Bronchial epithelial cell (primary cell): ENCODE results near the gene SLN. TPM values are rescaled to one million over a fixed set of nuclear protein-coding genes. Genes with fewer than 3 reads are reported as not detected.
"Not testable (repeated sequence)": the region's sequence is repeated elsewhere in the genome, so short reads cannot be mapped to it uniquely, and the experiment has no call there.

ENCODE experiments used
- DNase-seq: peaks from one replicate; pipeline ENCODE4 v3.0.0-alpha.2; 2010; ENCODE audit warnings: low read depth
- FAIRE-seq: peaks from 2 replicates; lab custom pipeline; 2011; peaks lifted over from hg19 to GRCh38; lab: Jason Lieb, UNC
- H3K27me3 ChIP-seq: 2 replicates; pipeline ENCODE4 v1.5.1; 2011; ENCODE audit warnings: low read length; ENCODE audit not compliant: control insufficient read depth, insufficient read depth
- H3K36me3 ChIP-seq: 2 replicates; pipeline ENCODE4 v1.5.1; 2011; ENCODE audit warnings: low read length; ENCODE audit not compliant: control insufficient read depth, insufficient read depth
- H3K4me3 ChIP-seq: 2 replicates; pipeline ENCODE4 v1.5.1; 2011; ENCODE audit warnings: mild to moderate bottlenecking, low read depth, low read length, control low read depth
- CTCF ChIP-seq: IDR thresholded peaks from 2 replicates; pipeline ENCODE4 v1.5.1; 2011; ENCODE audit warnings: mild to moderate bottlenecking, moderate library complexity, low read length, control low read depth, inconsistent platforms; ENCODE audit not compliant: insufficient read depth, severe bottlenecking
- total RNA-seq: library from RNA; depleted of rRNA; stranded (reverse); fragments of >200 nt; gene quantifications from 2 replicates; pipeline ENCODE4 v1.2.1, GENCODE V29; 2014

The SLN gene
- total RNA-seq: not detected in 2 replicates

- Histone ChIP-seq H3K27me3 (peaks cover 1% of the 10 kb centered on the region), H3K4me3 (no peak within 1 kb of the TSS), H3K36me3 (no peaks in the 10 kb centered on the region)
- no peak for FAIRE-seq
- no peak for TF ChIP-seq CTCF
- DNase-seq: no peak
These were observed at the start of gene SLN for GRCh38 chr11:107711861-107712755. Gene SLN (minus strand): TSS chr11:107712056.

- H3K36me3 ChIP-seq, DNase-seq, FAIRE-seq, H3K4me3 ChIP-seq, H3K27me3 ChIP-seq: not testable (repeated sequence)
These were observed 47.0 kb upstream of the SLN start for GRCh38 chr11:107758719-107759355.

- DNase-seq (no peak), FAIRE-seq (no peak)
- no peak for TF ChIP-seq CTCF
- Histone ChIP-seq H3K4me3 (no peak overlapping the region), H3K36me3 (no peaks in the 10 kb centered on the region), H3K27me3 (no peaks in the 10 kb centered on the region)
These were observed 45.8 kb upstream of the SLN start for GRCh38 chr11:107757661-107758060.

- FAIRE-seq: no peak
- TF ChIP-seq CTCF: no peak
- no peak for DNase-seq
- Histone ChIP-seq H3K4me3 (no peak overlapping the region), H3K36me3 (no peaks in the 10 kb centered on the region), H3K27me3 (no peaks in the 10 kb centered on the region)
These were observed 44.7 kb upstream of the SLN start for GRCh38 chr11:107756553-107756952.

GRCh38 chr11:107752949-107753822 is 41.3 kb upstream of the SLN start:
- no peak overlapping the region for H3K4me3 ChIP-seq
- TF ChIP-seq CTCF: no peak
- no peaks in the 10 kb centered on the region for H3K36me3 ChIP-seq
- DNase-seq: peak; percentile 4
- no peaks in the 10 kb centered on the region for H3K27me3 ChIP-seq
- FAIRE-seq: no peak
